Naive B cell (primary cell): ENCODE results near the gene MSRB3. TPM values are rescaled to one million over a fixed set of nuclear protein-coding genes. Genes with fewer than 3 reads are reported as not detected.

ENCODE experiments used
- ATAC-seq, 2 donors: fragments of 150-1000 bp; cut with Tn5 transposase; 2 replicates each; pipeline ENCODE4 v1.10.0; 2021; ENCODE audit warnings: low read depth in 2 of 2, mild to moderate bottlenecking in 2 of 2, moderate library complexity in 2 of 2
- DNase-seq: peaks from one replicate; pipeline ENCODE4 v3.0.0; 2022
- H3K27ac Mint-ChIP-seq, 6 donors: one replicate each; pipeline ENCODE4 v1.8.0; 2020 to 2022; ENCODE audit warnings: mild to moderate bottlenecking in 6 of 6, mixed read lengths in 6 of 6, moderate library complexity in 5 of 6, inconsistent platforms in 2 of 6
- H3K27me3 Mint-ChIP-seq, 3 donors: one replicate each; pipeline ENCODE4 v1.8.0; 2021 to 2022; ENCODE audit warnings: mixed read lengths in 3 of 3, mild to moderate bottlenecking in 1 of 3
- H3K36me3 Mint-ChIP-seq, 2 donors: one replicate each; pipeline ENCODE4 v1.8.0; 2020 to 2022; ENCODE audit warnings: mixed read lengths in 2 of 2, inconsistent platforms in 1 of 2, mild to moderate bottlenecking in 1 of 2
- H3K4me1 Mint-ChIP-seq, 3 donors: one replicate each; pipeline ENCODE4 v1.8.0; 2020 to 2022; ENCODE audit warnings: mixed read lengths in 3 of 3, inconsistent platforms in 1 of 3, mild to moderate bottlenecking in 1 of 3, moderate library complexity in 1 of 3
- H3K4me3 Mint-ChIP-seq, 8 donors: one replicate each; pipeline ENCODE4 v1.8.0; 2020 to 2022; ENCODE audit warnings: mild to moderate bottlenecking in 8 of 8, mixed read lengths in 8 of 8, moderate library complexity in 8 of 8, inconsistent platforms in 2 of 8
- H3K9me3 Mint-ChIP-seq, 7 donors: one replicate each; pipeline ENCODE4 v1.8.0; 2020 to 2022; ENCODE audit warnings: mixed read lengths in 7 of 7, mild to moderate bottlenecking in 5 of 7, inconsistent platforms in 2 of 7, moderate library complexity in 1 of 7
- polyA plus RNA-seq, 6 donors: library from polyadenylated mRNA; unstranded; fragments of 300-500 nt; fragmentation: Illumina TruSeq; gene quantifications; one replicate each; pipeline ENCODE4 v1.2.3, GENCODE V29; 2021; ENCODE audit warnings: low read depth in 6 of 6

The MSRB3 gene
- polyA plus RNA-seq, 6 donors from 2014 or later, result 0.23 to 1.2 (median 0.47) TPM; not detected in 1

GRCh38 chr12:65492998-65493912 is 214.8 kb downstream of the MSRB3 start:
- Mint-ChIP-seq H3K4me1 (no peaks in the 10 kb centered on the region), H3K36me3 (no peaks in the 10 kb centered on the region), H3K4me3 (no peak overlapping the region), H3K9me3 (peaks cover 0 to 2% (median 0%) of the 10 kb centered on the region in 7 donors), H3K27me3 (peaks cover 0 to 3% (median 0%) of the 10 kb centered on the region in 3 donors), H3K27ac (no peak overlapping the region)
- no peak for DNase-seq
- no peak for ATAC-seq

GRCh38 chr12:65493913-65494245 is 215.4 kb downstream of the MSRB3 start:
- no peak overlapping the region for H3K27ac Mint-ChIP-seq
- H3K36me3 Mint-ChIP-seq, result no peaks in the 10 kb centered on the region
- no peak for DNase-seq
- H3K9me3 Mint-ChIP-seq, result peaks cover 0 to 2% (median 0%) of the 10 kb centered on the region in 7 donors
- no peaks in the 10 kb centered on the region for H3K4me1 Mint-ChIP-seq
- peak overlapping the region in 1 of 8 donors; percentile 21 for H3K4me3 Mint-ChIP-seq
- ATAC-seq, result no peak
- H3K27me3 Mint-ChIP-seq, result no peaks in the 10 kb centered on the region

GRCh38 chr12:65494537-65494936 is 216.1 kb downstream of the MSRB3 start:
- Mint-ChIP-seq H3K27ac (no peak overlapping the region), H3K9me3 (peaks cover 0 to 2% (median 0%) of the 10 kb centered on the region in 7 donors), H3K27me3 (no peaks in the 10 kb centered on the region), H3K4me3 (no peak overlapping the region), H3K36me3 (no peaks in the 10 kb centered on the region), H3K4me1 (no peaks in the 10 kb centered on the region)
- DNase-seq, result no peak
- ATAC-seq, result no peak

- Mint-ChIP-seq H3K27me3 (no peaks in the 10 kb centered on the region), H3K27ac (no peak overlapping the region), H3K9me3 (peaks cover 0 to 2% (median 0%) of the 10 kb centered on the region in 7 donors), H3K4me3 (no peak overlapping the region), H3K36me3 (no peaks in the 10 kb centered on the region), H3K4me1 (no peaks in the 10 kb centered on the region)
- DNase-seq (no peak), ATAC-seq (no peak)
Observed at GRCh38 chr12:65495233-65495632, 216.8 kb downstream of the MSRB3 start.

GRCh38 chr12:65496617-65497016 is 218.1 kb downstream of the MSRB3 start:
- H3K27me3 Mint-ChIP-seq, result peaks cover 0 to 4% (median 0%) of the 10 kb centered on the region in 3 donors
- H3K36me3 Mint-ChIP-seq, result no peaks in the 10 kb centered on the region
- H3K4me1 Mint-ChIP-seq, result no peaks in the 10 kb centered on the region
- no peak overlapping the region for H3K27ac Mint-ChIP-seq
- ATAC-seq (no peak), DNase-seq (no peak)
- no peak overlapping the region for H3K4me3 Mint-ChIP-seq
- peaks cover 0 to 2% (median 0%) of the 10 kb centered on the region in 7 donors for H3K9me3 Mint-ChIP-seq

GRCh38 chr12:65497660-65498059 is 219.2 kb downstream of the MSRB3 start:
- ATAC-seq (no peak), DNase-seq (no peak)

GRCh38 chr12:65499167-65499566 is 220.7 kb downstream of the MSRB3 start:
- ATAC-seq, result no peak
- no peaks in the 10 kb centered on the region for H3K9me3 Mint-ChIP-seq
- DNase-seq, result no peak
- H3K4me1 Mint-ChIP-seq, result no peaks in the 10 kb centered on the region
- peaks cover 4 to 10% (median 6%) of the 10 kb centered on the region in 3 donors for H3K27me3 Mint-ChIP-seq
- H3K4me3 Mint-ChIP-seq, result no peak overlapping the region
- no peak overlapping the region for H3K27ac Mint-ChIP-seq
- H3K36me3 Mint-ChIP-seq, result no peaks in the 10 kb centered on the region

More at GRCh38 chr12:65497660-65498059, 219.2 kb downstream of the MSRB3 start:
- no peaks in the 10 kb centered on the region for H3K36me3 Mint-ChIP-seq
- H3K9me3 Mint-ChIP-seq, result no peaks in the 10 kb centered on the region
- H3K4me3 Mint-ChIP-seq, result peak overlapping the region in 1 of 8 donors; percentile 48
- H3K4me1 Mint-ChIP-seq, result no peaks in the 10 kb centered on the region
- H3K27ac Mint-ChIP-seq, result peak overlapping the region in 1 of 6 donors; percentile 45
- peaks cover 4 to 10% (median 6%) of the 10 kb centered on the region in 3 donors for H3K27me3 Mint-ChIP-seq

GRCh38 chr12:65500091-65500900 is 221.8 kb downstream of the MSRB3 start:
- no peak for ATAC-seq
- H3K27me3 Mint-ChIP-seq, result peaks cover 4 to 10% (median 6%) of the 10 kb centered on the region in 3 donors
- no peaks in the 10 kb centered on the region for H3K36me3 Mint-ChIP-seq
- DNase-seq, result no peak
- no peak overlapping the region for H3K4me3 Mint-ChIP-seq
- H3K9me3 Mint-ChIP-seq, result no peaks in the 10 kb centered on the region
- H3K27ac Mint-ChIP-seq, result no peak overlapping the region
- H3K4me1 Mint-ChIP-seq, result no peaks in the 10 kb centered on the region

- no peak for ATAC-seq
- peaks cover 4 to 10% (median 6%) of the 10 kb centered on the region in 3 donors for H3K27me3 Mint-ChIP-seq
- H3K9me3 Mint-ChIP-seq, result peaks cover 0 to 2% (median 0%) of the 10 kb centered on the region in 7 donors
Observed at GRCh38 chr12:65501093-65501621, 222.7 kb downstream of the MSRB3 start.

GRCh38 chr12:65501935-65502334 is 223.5 kb downstream of the MSRB3 start:
- peaks cover 6 to 10% (median 10%) of the 10 kb centered on the region in 3 donors for H3K27me3 Mint-ChIP-seq
- H3K4me3 Mint-ChIP-seq, result no peak overlapping the region
- ATAC-seq (no peak), DNase-seq (no peak)
- H3K27ac Mint-ChIP-seq, result no peak overlapping the region
- H3K36me3 Mint-ChIP-seq, result no peaks in the 10 kb centered on the region
- H3K4me1 Mint-ChIP-seq, result no peaks in the 10 kb centered on the region
- H3K9me3 Mint-ChIP-seq, result peaks cover 0 to 2% (median 0%) of the 10 kb centered on the region in 7 donors

More at GRCh38 chr12:65501093-65501621, 222.7 kb downstream of the MSRB3 start:
- DNase-seq, result no peak
- Mint-ChIP-seq H3K4me1 (no peaks in the 10 kb centered on the region), H3K4me3 (no peak overlapping the region), H3K27ac (no peak overlapping the region), H3K36me3 (no peaks in the 10 kb centered on the region)

- DNase-seq, result no peak
- Mint-ChIP-seq H3K9me3 (peaks cover 0 to 2% (median 0%) of the 10 kb centered on the region in 7 donors), H3K36me3 (no peaks in the 10 kb centered on the region), H3K4me1 (no peaks in the 10 kb centered on the region), H3K27ac (no peak overlapping the region), H3K27me3 (peaks cover 10 to 13% (median 10%) of the 10 kb centered on the region in 3 donors), H3K4me3 (no peak overlapping the region)
- ATAC-seq, result no peak
Observed at GRCh38 chr12:65504417-65504816, 225.9 kb downstream of the MSRB3 start.

GRCh38 chr12:65505386-65506121 is 227.1 kb downstream of the MSRB3 start:
- peaks cover 8 to 13% (median 10%) of the 10 kb centered on the region in 3 donors for H3K27me3 Mint-ChIP-seq
- H3K36me3 Mint-ChIP-seq, result no peaks in the 10 kb centered on the region
- peaks cover 0 to 2% (median 0%) of the 10 kb centered on the region in 7 donors for H3K9me3 Mint-ChIP-seq
- DNase-seq (no peak), ATAC-seq (no peak)
- no peak overlapping the region for H3K4me3 Mint-ChIP-seq
- no peaks in the 10 kb centered on the region for H3K4me1 Mint-ChIP-seq
- no peak overlapping the region for H3K27ac Mint-ChIP-seq
